Chondrocyte (in vitro differentiated cells): ENCODE results near the gene TMUB1. TPM values are rescaled to one million over a fixed set of nuclear protein-coding genes. Genes with fewer than 3 reads are reported as not detected.

ENCODE experiments used
- DNase-seq: peaks from one replicate; pipeline ENCODE4 v3.0.0; 2021; ENCODE audit warnings: mixed read lengths, low spot score
- H3K27ac Mint-ChIP-seq: one replicate; pipeline ENCODE4 v1.8.0; 2021; ENCODE audit warnings: mild to moderate bottlenecking, moderate library complexity, mixed read lengths; ENCODE audit not compliant: unreplicated experiment
- H3K27me3 Mint-ChIP-seq: 2 replicates; pipeline ENCODE4 v1.8.0; 2021; ENCODE audit warnings: low read depth, mixed read lengths
- H3K36me3 Mint-ChIP-seq: 2 replicates; pipeline ENCODE4 v1.8.0; 2021; ENCODE audit warnings: low read depth, mixed read lengths
- H3K4me1 Mint-ChIP-seq: 2 replicates; pipeline ENCODE4 v1.8.0; 2021; ENCODE audit warnings: low read depth, mild to moderate bottlenecking, mixed read lengths
- H3K4me3 Mint-ChIP-seq: one replicate; pipeline ENCODE4 v1.8.0; 2021; ENCODE audit warnings: mild to moderate bottlenecking, moderate library complexity, mixed read lengths; ENCODE audit not compliant: unreplicated experiment
- H3K9me3 Mint-ChIP-seq: 2 replicates; pipeline ENCODE4 v1.8.0; 2021; ENCODE audit warnings: low read depth, mixed read lengths
- CTCF ChIP-seq: fragments of 200-600 bp; sonication (generic); IDR thresholded peaks from 2 replicates; pipeline ENCODE4 v1.5.0; 2021; ENCODE audit warnings: antibody characterized with exemption, mild to moderate bottlenecking, moderate library complexity
- total RNA-seq: library from RNA; stranded (reverse); gene quantifications from 3 replicates; pipeline ENCODE4 v1.2.1, GENCODE V29; 2021

The TMUB1 gene
- total RNA-seq, 1 donor from 2014 or later, result 33.2 TPM

DNA sequence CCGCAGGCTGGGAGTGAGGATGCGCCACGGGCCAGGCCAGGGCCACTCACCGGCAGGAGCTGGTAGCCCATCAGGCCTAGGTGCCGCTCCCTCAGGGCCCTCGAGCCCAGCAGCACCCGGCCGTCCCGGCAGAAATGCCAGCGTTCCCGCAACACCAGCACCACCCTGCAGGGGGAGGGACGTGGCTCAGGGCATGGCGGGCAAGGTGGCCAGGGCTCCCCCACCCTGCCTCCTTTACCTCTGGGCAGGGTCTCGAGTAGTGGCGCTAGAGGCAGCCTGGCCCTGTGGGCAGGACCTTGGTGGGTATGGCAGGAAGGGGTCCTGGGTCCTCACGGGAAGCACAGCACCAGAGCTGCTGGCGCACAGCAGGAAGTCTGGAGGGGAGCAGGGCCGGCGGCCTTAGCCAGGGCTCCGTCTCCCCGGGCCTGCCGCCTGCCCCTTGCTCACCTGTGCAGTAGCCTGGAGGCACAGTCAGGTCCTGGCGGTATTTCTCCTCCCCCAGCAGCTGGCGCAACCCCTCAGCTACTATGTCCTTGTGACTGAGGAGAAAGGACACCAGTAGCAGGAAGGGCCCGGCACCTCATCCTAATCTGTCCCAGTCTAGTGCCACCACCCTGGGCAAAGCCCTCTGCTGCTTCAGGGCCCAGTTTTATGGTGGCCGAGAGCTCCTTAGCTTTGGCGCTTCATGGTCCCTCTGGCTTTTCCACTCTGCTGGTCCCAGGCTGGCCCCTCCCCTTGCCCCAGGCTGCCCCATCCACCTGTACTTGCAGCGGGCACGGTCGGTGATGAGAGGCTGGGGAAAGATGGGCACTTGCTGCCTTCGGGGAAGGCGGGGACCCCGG is 6.2 kb downstream of the TMUB1 start:
- Mint-ChIP-seq H3K9me3 (no peaks in the 10 kb centered on the region), H3K4me3 (no peak overlapping the region)
- peak; percentile 66 for TF ChIP-seq CTCF

GRCh38 chr7:151075978-151076426 is 7.3 kb downstream of the TMUB1 start:
- DNase-seq, result no peak
- H3K36me3 Mint-ChIP-seq, result peaks cover 16% of the 10 kb centered on the region
- H3K9me3 Mint-ChIP-seq, result no peaks in the 10 kb centered on the region
- H3K27me3 Mint-ChIP-seq, result no peaks in the 10 kb centered on the region
- H3K4me3 Mint-ChIP-seq, result no peak overlapping the region
- H3K4me1 Mint-ChIP-seq, result peaks cover 28% of the 10 kb centered on the region
- TF ChIP-seq CTCF, result no peak
- H3K27ac Mint-ChIP-seq, result peak overlapping the region; percentile 32

More for the DNA sequence above, 6.2 kb downstream of the TMUB1 start:
- no peak for DNase-seq
- H3K27ac Mint-ChIP-seq, result peak overlapping the region; percentile 76
- peaks cover 12% of the 10 kb centered on the region for H3K36me3 Mint-ChIP-seq
- peaks cover 36% of the 10 kb centered on the region for H3K4me1 Mint-ChIP-seq
- H3K27me3 Mint-ChIP-seq, result no peaks in the 10 kb centered on the region

GRCh38 chr7:151075662-151075971 is 7.7 kb downstream of the TMUB1 start:
- TF ChIP-seq CTCF, result no peak
- Mint-ChIP-seq H3K4me1 (peaks cover 28% of the 10 kb centered on the region), H3K27me3 (no peaks in the 10 kb centered on the region), H3K9me3 (no peaks in the 10 kb centered on the region), H3K4me3 (no peak overlapping the region), H3K27ac (peak overlapping the region; percentile 45), H3K36me3 (peaks cover 18% of the 10 kb centered on the region)
- no peak for DNase-seq

DNA sequence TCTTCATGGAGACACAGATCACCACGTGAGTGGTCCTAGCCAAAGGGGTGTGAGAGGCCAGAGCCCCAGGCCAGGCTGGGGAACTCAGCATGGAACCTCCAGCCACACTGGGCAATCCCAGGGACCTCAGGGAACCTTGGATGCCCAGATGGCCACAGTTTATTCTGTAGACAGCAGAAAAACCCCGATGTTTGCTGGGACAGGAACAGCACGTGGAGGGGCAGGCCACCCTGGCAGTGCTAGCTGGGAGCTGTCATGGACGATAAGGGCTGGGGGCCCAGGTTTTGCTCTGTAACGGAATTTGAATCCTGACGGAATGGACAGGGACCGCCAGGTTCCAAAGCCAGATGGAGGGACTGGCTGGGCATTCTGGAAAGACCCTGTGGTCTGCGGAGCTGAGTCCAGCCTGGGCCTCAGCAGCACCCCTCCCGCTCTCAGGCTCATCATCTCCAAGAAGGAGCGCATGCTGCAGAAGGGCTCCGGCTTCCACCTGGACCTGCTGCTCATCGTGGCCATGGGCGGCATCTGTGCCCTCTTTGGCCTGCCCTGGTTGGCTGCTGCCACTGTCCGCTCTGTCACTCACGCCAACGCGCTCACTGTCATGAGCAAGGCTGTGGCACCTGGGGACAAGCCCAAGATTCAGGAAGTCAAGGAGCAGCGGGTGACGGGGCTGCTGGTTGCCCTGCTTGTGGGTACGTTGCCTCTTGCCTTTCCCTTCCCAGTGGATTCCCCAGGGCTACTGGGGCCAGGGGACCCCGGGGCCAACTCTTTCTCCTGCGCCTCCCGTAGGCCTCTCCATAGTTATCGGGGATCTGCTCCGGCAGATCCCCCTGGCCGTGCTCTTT is 8.3 kb downstream of the TMUB1 start:
- TF ChIP-seq CTCF, result no peak
- Mint-ChIP-seq H3K4me1 (peaks cover 28% of the 10 kb centered on the region), H3K36me3 (peaks cover 19% of the 10 kb centered on the region), H3K27me3 (no peaks in the 10 kb centered on the region), H3K9me3 (no peaks in the 10 kb centered on the region), H3K4me3 (no peak overlapping the region), H3K27ac (peak overlapping the region; percentile 45)
- no peak for DNase-seq

- peak overlapping the region; percentile 36 for H3K27ac Mint-ChIP-seq
- DNase-seq, result no peak
- no peaks in the 10 kb centered on the region for H3K9me3 Mint-ChIP-seq
- H3K36me3 Mint-ChIP-seq, result peaks cover 23% of the 10 kb centered on the region
- H3K4me3 Mint-ChIP-seq, result no peak overlapping the region
- no peaks in the 10 kb centered on the region for H3K27me3 Mint-ChIP-seq
- TF ChIP-seq CTCF, result no peak
- H3K4me1 Mint-ChIP-seq, result peaks cover 19% of the 10 kb centered on the region
Measured at GRCh38 chr7:151073990-151074389, 9.3 kb downstream of the TMUB1 start.
